ENCODE data around the gene PLEKHA1.

DNA sequence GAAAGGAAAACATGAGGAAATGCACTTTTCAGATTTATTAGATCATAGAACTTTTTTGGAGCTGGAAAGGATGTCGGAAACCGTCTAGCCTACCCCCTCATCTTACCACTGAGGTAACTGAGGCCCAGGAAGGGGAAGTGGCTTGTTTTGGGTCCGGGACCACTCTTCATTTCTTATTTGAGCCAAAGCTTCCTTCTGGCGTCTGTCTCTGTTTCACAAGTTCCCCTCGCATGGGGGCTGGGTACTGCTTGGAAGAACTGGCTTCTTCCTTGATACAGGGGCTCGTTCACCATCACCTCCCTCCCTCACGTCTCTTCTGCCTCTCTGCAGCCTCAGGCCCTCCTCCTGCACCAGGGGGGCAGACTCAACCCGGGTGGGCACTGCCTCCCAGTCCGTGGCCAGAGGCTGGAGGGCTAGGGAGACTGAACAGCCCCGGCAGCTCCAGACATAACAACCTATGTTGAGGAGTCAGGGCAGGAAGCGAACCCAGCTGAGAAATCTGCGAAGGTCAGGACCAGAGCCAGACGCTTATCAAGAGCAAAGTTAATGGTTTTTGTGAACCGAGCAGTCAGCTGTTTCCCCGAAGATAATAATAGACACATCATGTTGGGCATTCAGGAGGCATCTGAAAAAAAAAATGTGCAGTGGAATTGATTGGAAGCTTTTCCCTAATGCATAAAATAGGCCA is 99.8 kb downstream of the PLEKHA1 start:
- no peak for TF ChIP-seq POLR2A (IDR thresholded peaks at IDR 0.05)
- TF ChIP-seq, protein P1, sequence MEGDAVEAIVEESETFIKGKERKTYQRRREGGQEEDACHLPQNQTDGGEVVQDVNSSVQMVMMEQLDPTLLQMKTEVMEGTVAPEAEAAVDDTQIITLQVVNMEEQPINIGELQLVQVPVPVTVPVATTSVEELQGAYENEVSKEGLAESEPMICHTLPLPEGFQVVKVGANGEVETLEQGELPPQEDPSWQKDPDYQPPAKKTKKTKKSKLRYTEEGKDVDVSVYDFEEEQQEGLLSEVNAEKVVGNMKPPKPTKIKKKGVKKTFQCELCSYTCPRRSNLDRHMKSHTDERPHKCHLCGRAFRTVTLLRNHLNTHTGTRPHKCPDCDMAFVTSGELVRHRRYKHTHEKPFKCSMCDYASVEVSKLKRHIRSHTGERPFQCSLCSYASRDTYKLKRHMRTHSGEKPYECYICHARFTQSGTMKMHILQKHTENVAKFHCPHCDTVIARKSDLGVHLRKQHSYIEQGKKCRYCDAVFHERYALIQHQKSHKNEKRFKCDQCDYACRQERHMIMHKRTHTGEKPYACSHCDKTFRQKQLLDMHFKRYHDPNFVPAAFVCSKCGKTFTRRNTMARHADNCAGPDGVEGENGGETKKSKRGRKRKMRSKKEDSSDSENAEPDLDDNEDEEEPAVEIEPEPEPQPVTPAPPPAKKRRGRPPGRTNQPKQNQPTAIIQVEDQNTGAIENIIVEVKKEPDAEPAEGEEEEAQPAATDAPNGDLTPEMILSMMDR (IDR thresholded peaks at IDR 0.05), result no peak
